Left colon (tissue), 2 donors: ENCODE data around the gene MRPS27. TPM values are rescaled to one million over a fixed set of nuclear protein-coding genes. Genes with fewer than 3 reads are reported as not detected.

Experiments used
- microRNA-seq, 2 donors: library from miRNA; unstranded; fragments of <30 nt; microRNA quantifications; one replicate each; pipeline versions ENCODE4 v1.1.0 to v1.2.0, GENCODE V29; 2020
- total RNA-seq, 2 donors: library from RNA; stranded (reverse); fragmentation: NEBNext Ultra II Directional; extraction: Animal tissue kit (Norgen Biotek cat#: 25700); gene quantifications; one replicate each; pipeline ENCODE4 v1.2.1, GENCODE V29; 2021
- donor health status: DM: no; HTN: no; CAD: no.
- donor health status: DM: yes; HTN: yes; CAD: no.

Gene MRPS27
- total RNA-seq, 2 donors from 2014 or later = 35.6 to 40.6 TPM

Small RNA genes lying within 50 kb of the gene (microRNA-seq; reads per million reads assigned to microRNA genes)
- 0 reads per million in 2 donors for gene MIR4803

Other genes with a start within 250 kb of the MRPS27 start
- gene MAP1B, start 212.8 kb downstream of the MRPS27 start, total RNA-seq = 10 to 100 TPM in 1 of 2 donors, 1 to 10 TPM in 1; 6.4 to 17.1 TPM
- gene PTCD2, start 133 bp upstream of the MRPS27 start, total RNA-seq = 1 to 10 TPM; 4.3 to 5.7 TPM
- gene ZNF366, start 187.2 kb upstream of the MRPS27 start, total RNA-seq = 1 to 10 TPM in 1 of 2 donors, under 1 TPM in 1; 0.92 to 1.0 TPM